K562 (cell line): ENCODE measurements around the gene CTF1. TPM values are rescaled to one million over a fixed set of nuclear protein-coding genes. Genes with fewer than 3 reads are reported as not detected.

ENCODE experiments used
- ARID2 ChIP-seq: fragments of 450-650 bp; IDR thresholded peaks from 2 replicates; pipeline ENCODE4 v1.6.1; 2017; ENCODE audit warnings: antibody characterized with exemption, mild to moderate bottlenecking
- BDP1 ChIP-seq: IDR thresholded peaks from 3 replicates; pipeline ENCODE4 v1.6.1; 2011; ENCODE audit not compliant: insufficient read length, insufficient read depth
- ELF1 ChIP-seq: fragments of 200-800 bp; sonication (Bioruptor generic); IDR thresholded peaks from 2 replicates; pipeline ENCODE4 v1.6.1; 2016; ENCODE audit warnings: missing genetic modification characterization, missing compliant biosample characterization
- HDGF ChIP-seq: fragments of 450-650 bp; IDR thresholded peaks from 2 replicates; pipeline ENCODE4 v1.6.1; 2016
- HNRNPH1 ChIP-seq: fragments of 200-400 bp; formaldehyde crosslinking; optimal IDR thresholded peaks from 2 replicates; pipeline ENCODE3; 2017; ENCODE audit warnings: low read depth, mild to moderate bottlenecking, low read length, moderate library complexity
- MAFF ChIP-seq: IDR thresholded peaks from 2 replicates; pipeline ENCODE4 v1.6.1; 2012; ENCODE audit warnings: low read length, improper control_type of control experiment
- POLR2AphosphoS5 ChIP-seq: IDR thresholded peaks from 2 replicates; pipeline ENCODE4 v1.6.1; 2011; ENCODE audit warnings: mild to moderate bottlenecking, low read depth, low read length, moderate library complexity; ENCODE audit not compliant: control insufficient read depth, insufficient read depth
- PTTG1 ChIP-seq: fragments of 450-650 bp; IDR thresholded peaks from 2 replicates; pipeline ENCODE4 v1.6.1; 2016; ENCODE audit warnings: low read depth, mild to moderate bottlenecking, missing genetic modification characterization, missing compliant biosample characterization
- RERE ChIP-seq: sonication (generic); formaldehyde crosslinking; IDR thresholded peaks from 2 replicates; pipeline ENCODE4 v1.8.0; 2023; ENCODE audit warnings: missing genetic modification reagents, mild to moderate bottlenecking, borderline replicate concordance
- TAF1 ChIP-seq: IDR thresholded peaks from 2 replicates; pipeline ENCODE4 v1.6.1; 2011; ENCODE audit warnings: mild to moderate bottlenecking, low read length, moderate library complexity; ENCODE audit not compliant: insufficient read depth, control insufficient read depth, severe bottlenecking; ENCODE audit errors: extremely low read depth
- TCF15 ChIP-seq: fragments of 250-450 bp; sonication (Bioruptor Pico); IDR thresholded peaks from 2 replicates; pipeline ENCODE4 v1.8.0; 2022; ENCODE audit warnings: moderate library complexity, mild to moderate bottlenecking, inconsistent platforms
- TEAD1 ChIP-seq, 2 experiments: fragments of 450-650 bp in 1 of 2; sonication (generic) in 1 of 2; formaldehyde crosslinking; IDR thresholded peaks; 2 replicates each; pipeline versions ENCODE4 v1.4.0 to v1.8.0; 2020 to 2022; ENCODE audit warnings: mild to moderate bottlenecking in 2 of 2, missing genetic modification reagents in 1 of 2
- TEAD4 ChIP-seq, 2 experiments: sonication (generic) in 1 of 2; formaldehyde crosslinking in 1 of 2; IDR thresholded peaks; 2 replicates each; pipeline versions ENCODE4 v1.6.1 to v1.8.0; 2012 to 2022; ENCODE audit warnings: borderline replicate concordance in 1 of 2, inconsistent platforms in 1 of 2, low read length in 1 of 2, mild to moderate bottlenecking in 1 of 2, missing genetic modification reagents in 1 of 2
- TOE1 ChIP-seq, 2 experiments: fragments of 450-650 bp in 1 of 2; sonication (generic) in 1 of 2; formaldehyde crosslinking in 1 of 2; IDR thresholded peaks; 2 replicates each; pipeline versions ENCODE4 v1.7.1 to v1.8.0; 2016 to 2022; ENCODE audit warnings: borderline replicate concordance in 2 of 2, mild to moderate bottlenecking in 2 of 2, antibody characterized with exemption in 1 of 2, inconsistent platforms in 1 of 2, low read depth in 1 of 2, missing genetic modification reagents in 1 of 2, moderate library complexity in 1 of 2
- XRCC4 ChIP-seq: IDR thresholded peaks from one replicate; pipeline ENCODE4 v1.6.1; 2011; ENCODE audit not compliant: insufficient read depth, insufficient read length; ENCODE audit errors: extremely low read depth
- ZNF699 ChIP-seq: fragments of 250-450 bp; sonication (Bioruptor Pico); IDR thresholded peaks from 2 replicates; pipeline ENCODE4 v1.8.0; 2021; ENCODE audit warnings: mild to moderate bottlenecking, moderate library complexity; ENCODE audit not compliant: insufficient replicate concordance
- ZNF76 ChIP-seq: fragments of 250-450 bp; sonication (Bioruptor Pico); IDR thresholded peaks from 2 replicates; pipeline ENCODE4 v1.4.0; 2020; ENCODE audit warnings: mild to moderate bottlenecking, moderate library complexity, borderline replicate concordance
- ZNF780A ChIP-seq: fragments of 250-450 bp; sonication (Bioruptor Pico); IDR thresholded peaks from 2 replicates; pipeline ENCODE4 v1.5.0; 2021; ENCODE audit warnings: mild to moderate bottlenecking
- polyA plus RNA-seq, 8 experiments: library from polyadenylated mRNA; depleted of rRNA in 4 of 8; stranded (reverse) in 5 of 8; unstranded in 3 of 8; fragments of >200 nt; fragmentation: Nextera tagmentation in 2 of 8; fragmentation: Illumina TruSeq in 1 of 8; extraction: Ambion mirVana in 2 of 8; extraction: Trizol in 1 of 8; gene quantifications; 2 replicates each; pipeline versions ENCODE4 v1.2.1 to v1.2.3, GENCODE V29; 2011 to 2014; ENCODE audit warnings: inconsistent platforms in 1 of 8, missing spikeins in 1 of 8
- total RNA-seq, 7 experiments: library from RNA; depleted of rRNA in 6 of 7; stranded (reverse); fragments of >200 nt in 6 of 7; fragmentation: Illumina TruSeq in 2 of 7; extraction: Trizol in 2 of 7; gene quantifications; 2 replicates each; pipeline versions ENCODE4 v1.2.1 to v1.2.3, GENCODE V29; 2011 to 2021; ENCODE audit warnings: low replicate concordance in 1 of 7
- TF ChIP-seq, protein P1 (sequence below): fragments of 250-450 bp; sonication (Bioruptor Pico); IDR thresholded peaks from 2 replicates; pipeline ENCODE4 v1.8.0; 2021; ENCODE audit warnings: mild to moderate bottlenecking, moderate library complexity

CTF1 gene
- total and polyA plus RNA-seq, 9 of the 15 experiments (the other 6 are each of a cell fraction or from before 2014, with no cell fraction given): 0.24 to 2.5 (median 0.44) TPM

- TF ChIP-seq RERE (CRISPR knock-in tag) (no peak), MAFF (no peak), ZNF76 (CRISPR knock-in tag) (no peak), ZNF699 (no peak), TEAD1 (CRISPR knock-in tag; IDR thresholded peaks at IDR 0.05) (peak; percentile 45 to 96; a peak in 3 of 4 replicates), TOE1 (IDR thresholded peaks at IDR 0.05; ENCODE audit: borderline replicate concordance) (peak; percentile 57; the same call in 1 of the 2 replicates), TOE1 (CRISPR knock-in tag; IDR thresholded peaks at IDR 0.05; ENCODE audit: borderline replicate concordance, low read depth) (peak; percentile 96; the same call in 1 of the 2 replicates), ELF1 (tag) (no peak), TCF15 (CRISPR knock-in tag) (peak; percentile 60; the same call in 1 of the 2 replicates), HNRNPH1 (no peak), BDP1 (no peak), ARID2 (no peak), XRCC4 (no peak), ZNF780A (CRISPR knock-in tag) (no peak), TAF1 (peak; percentile 16), TEAD4 (IDR thresholded peaks at IDR 0.05; ENCODE audit: low read length) (no peak), TEAD4 (CRISPR knock-in tag; IDR thresholded peaks at IDR 0.05; ENCODE audit: borderline replicate concordance) (peak; percentile 94; the same call in 1 of the 2 replicates), PTTG1 (tag) (no peak), POLR2AphosphoS5 (peak; percentile 21; the same call in 1 of the 2 replicates), HDGF (no peak)
- TF ChIP-seq, protein P1, sequence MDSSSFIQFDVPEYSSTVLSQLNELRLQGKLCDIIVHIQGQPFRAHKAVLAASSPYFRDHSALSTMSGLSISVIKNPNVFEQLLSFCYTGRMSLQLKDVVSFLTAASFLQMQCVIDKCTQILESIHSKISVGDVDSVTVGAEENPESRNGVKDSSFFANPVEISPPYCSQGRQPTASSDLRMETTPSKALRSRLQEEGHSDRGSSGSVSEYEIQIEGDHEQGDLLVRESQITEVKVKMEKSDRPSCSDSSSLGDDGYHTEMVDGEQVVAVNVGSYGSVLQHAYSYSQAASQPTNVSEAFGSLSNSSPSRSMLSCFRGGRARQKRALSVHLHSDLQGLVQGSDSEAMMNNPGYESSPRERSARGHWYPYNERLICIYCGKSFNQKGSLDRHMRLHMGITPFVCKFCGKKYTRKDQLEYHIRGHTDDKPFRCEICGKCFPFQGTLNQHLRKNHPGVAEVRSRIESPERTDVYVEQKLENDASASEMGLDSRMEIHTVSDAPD (CRISPR knock-in tag): no peak
Observed at GRCh38 chr16:30893744-30894539, 2.5 kb upstream of the CTF1 start, which contains the start of gene BCL7C (continued).
